Measurements from ENCODE around the gene GNA12. TPM values are rescaled to one million over a fixed set of nuclear protein-coding genes. Genes with fewer than 3 reads are reported as not detected.

Gene GNA12
- total and polyA plus RNA-seq, 9 of the 15 experiments (the other 6 are each of a cell fraction or from before 2014, with no cell fraction given), result 0.65 to 32.7 (median 9.6) TPM

- 0 out of 4 replicates have a peak, but pooled peaks of 1 of the 2 experiments have one; percentile 24 for TF ChIP-seq MAZ (CRISPR knock-in tag; conservative IDR thresholded peaks at IDR 0.05 in 1 of 2, IDR thresholded peaks at IDR 0.05 in 1 of 2)
- no peak for TF ChIP-seq ZNF830 (CRISPR knock-in tag; IDR thresholded peaks at IDR 0.05)
- 0 out of 2 replicates have a peak, but pooled peaks have one; percentile 12 for TF ChIP-seq CBFB (CRISPR knock-in tag; IDR thresholded peaks at IDR 0.05)
- TF ChIP-seq CTCF (IDR thresholded peaks at IDR 0.05 in 2 of 3, conservative IDR thresholded peaks at IDR 0.05 in 1 of 3; ENCODE audit: insufficient read depth in 2 of 3, low read depth in 1 of 3, low read length in 3 of 3), result peak; percentile 78 to 85 (median 85)
- TF ChIP-seq ZNF445 (CRISPR knock-in tag; IDR thresholded peaks at IDR 0.05; ENCODE audit: low read depth), result no peak
- no peak for TF ChIP-seq ZNF143 (CRISPR knock-in tag; IDR thresholded peaks at IDR 0.05)
- TF ChIP-seq ASH1L (IDR thresholded peaks at IDR 0.05; ENCODE audit: borderline replicate concordance, low read depth, partially characterized antibody), result no peak
- no peak for TF ChIP-seq BMI1 (IDR thresholded peaks at IDR 0.05; ENCODE audit: low read length)
- TF ChIP-seq IRF9 (tag; IDR thresholded peaks at IDR 0.05), result no peak
- no peak for TF ChIP-seq CBX3 (IDR thresholded peaks at IDR 0.05; ENCODE audit: borderline replicate concordance in 1 of 2, low read length in 2 of 2)
- no peak for TF ChIP-seq RBFOX2 (IDR thresholded peaks at IDR 0.05; ENCODE audit: low read depth, low read length)
- no peak for TF ChIP-seq STAT5A (IDR thresholded peaks at IDR 0.05; ENCODE audit: borderline replicate concordance, low read length)
- TF ChIP-seq SMARCA4 (IDR thresholded peaks at IDR 0.05), result no peak
- no peak for TF ChIP-seq SREBF2 (CRISPR knock-in tag; IDR thresholded peaks at IDR 0.05)
- no peak for TF ChIP-seq HMBOX1 (IDR thresholded peaks at IDR 0.05)
- TF ChIP-seq DEAF1 (CRISPR knock-in tag; IDR thresholded peaks at IDR 0.05), result 0 out of 2 replicates have a peak, but pooled peaks have one; percentile 10
These were observed 163.2 kb downstream of the GNA12 start (continued) for GRCh38 chr7:2680792-2681490.

All from K562 (cell line).